CD4-positive, alpha-beta T cell treated with Interleukin-12 subunit alpha and Interleukin-12 subunit beta, for 1 hour (primary cell): ENCODE measurements around the gene ABCA1.
"Not testable (repeated sequence)": the region's sequence is repeated elsewhere in the genome, so short reads cannot be mapped to it uniquely, and the experiment has no call there.

Source experiments
- DNase-seq: peaks from one replicate; pipeline ENCODE4 v3.0.0-alpha.2; 2020

Gene ABCA1

GRCh38 chr9:104866191-104866590 lies 61.8 kb downstream of the ABCA1 start:
- DNase-seq = no peak

- no peak for DNase-seq
These were observed 63.3 kb downstream of the ABCA1 start for GRCh38 chr9:104864675-104865104.

- DNase-seq = peak; percentile 71
These were observed 64.6 kb downstream of the ABCA1 start for GRCh38 chr9:104863180-104863883.

GRCh38 chr9:104861397-104861796 lies 66.6 kb downstream of the ABCA1 start:
- DNase-seq = no peak

GRCh38 chr9:104860263-104860662 lies 67.7 kb downstream of the ABCA1 start:
- DNase-seq = no peak

GRCh38 chr9:104858846-104859245 lies 69.1 kb downstream of the ABCA1 start:
- DNase-seq = no peak

GRCh38 chr9:104858271-104858670 lies 69.7 kb downstream of the ABCA1 start:
- DNase-seq = no peak

- no peak for DNase-seq
These were observed 71.5 kb downstream of the ABCA1 start for GRCh38 chr9:104856413-104856941.

GRCh38 chr9:104855807-104856206 lies 72.1 kb downstream of the ABCA1 start:
- no peak for DNase-seq

GRCh38 chr9:104855258-104855657 lies 72.7 kb downstream of the ABCA1 start:
- DNase-seq = not testable (repeated sequence)

- no peak for DNase-seq
These were observed 73.3 kb downstream of the ABCA1 start for GRCh38 chr9:104854613-104855012.

GRCh38 chr9:104853683-104854082 lies 74.3 kb downstream of the ABCA1 start:
- DNase-seq = no peak

- no peak for DNase-seq
These were observed 74.8 kb downstream of the ABCA1 start for GRCh38 chr9:104853159-104853558.

GRCh38 chr9:104851546-104851920 lies 76.4 kb downstream of the ABCA1 start:
- no peak for DNase-seq

- no peak for DNase-seq
These were observed 77.0 kb downstream of the ABCA1 start for GRCh38 chr9:104850786-104851545.

- no peak for DNase-seq
These were observed 78.9 kb downstream of the ABCA1 start for GRCh38 chr9:104849023-104849422.

- DNase-seq = no peak
These were observed 83.2 kb downstream of the ABCA1 start for GRCh38 chr9:104844710-104845109.

GRCh38 chr9:104843644-104844240 lies 84.2 kb downstream of the ABCA1 start:
- no peak for DNase-seq

- no peak for DNase-seq
These were observed 85.3 kb downstream of the ABCA1 start for GRCh38 chr9:104842698-104843097.

GRCh38 chr9:104841601-104842141 lies 86.3 kb downstream of the ABCA1 start:
- no peak for DNase-seq

GRCh38 chr9:104838958-104839357 lies 89.0 kb downstream of the ABCA1 start:
- no peak for DNase-seq

GRCh38 chr9:104836767-104837166 lies 91.2 kb downstream of the ABCA1 start:
- no peak for DNase-seq

- DNase-seq = no peak
These were observed 91.7 kb downstream of the ABCA1 start for GRCh38 chr9:104836235-104836634.

- no peak for DNase-seq
These were observed 92.8 kb downstream of the ABCA1 start for GRCh38 chr9:104835161-104835560.
